Type B pancreatic cell (in vitro differentiated cells): ENCODE results near the gene TMC4. TPM values are rescaled to one million over a fixed set of nuclear protein-coding genes. Genes with fewer than 3 reads are reported as not detected.

ENCODE experiments used
- DNase-seq: peaks from one replicate; pipeline ENCODE4 v3.0.0; 2021; ENCODE audit warnings: mixed read lengths; ENCODE audit not compliant: unreplicated experiment; ENCODE audit errors: extremely low spot score
- H3K27ac Mint-ChIP-seq: 2 replicates; pipeline ENCODE4 v1.8.0; 2021; ENCODE audit warnings: mild to moderate bottlenecking, mixed read lengths
- H3K27me3 Mint-ChIP-seq: 2 replicates; pipeline ENCODE4 v1.8.0; 2021; ENCODE audit warnings: mixed read lengths
- H3K36me3 Mint-ChIP-seq: 2 replicates; pipeline ENCODE4 v1.8.0; 2021; ENCODE audit warnings: mixed read lengths
- H3K4me1 Mint-ChIP-seq: one replicate; pipeline ENCODE4 v1.8.0; 2021; ENCODE audit warnings: mixed read lengths; ENCODE audit not compliant: unreplicated experiment
- H3K4me3 Mint-ChIP-seq: 2 replicates; pipeline ENCODE4 v1.8.0; 2021; ENCODE audit warnings: mild to moderate bottlenecking, mixed read lengths
- H3K9me3 Mint-ChIP-seq: 2 replicates; pipeline ENCODE4 v1.8.0; 2021; ENCODE audit warnings: mixed read lengths
- CTCF ChIP-seq: fragments of 200-600 bp; sonication (generic); conservative IDR thresholded peaks from 2 replicates; pipeline ENCODE4 v1.5.0; 2021; ENCODE audit warnings: antibody characterized with exemption, mild to moderate bottlenecking
- total RNA-seq: library from RNA; stranded (reverse); gene quantifications from 2 replicates; pipeline ENCODE4 v1.2.1, GENCODE V29; 2021; ENCODE audit warnings: low replicate concordance

TMC4 gene
- total RNA-seq, 1 donor from 2014 or later: 24.2 TPM

- Mint-ChIP-seq H3K4me3 (no peak overlapping the region), H3K27me3 (no peaks in the 10 kb centered on the region), H3K36me3 (peaks cover 25% of the 10 kb centered on the region), H3K27ac (no peak overlapping the region), H3K9me3 (no peaks in the 10 kb centered on the region), H3K4me1 (no peaks in the 10 kb centered on the region)
- TF ChIP-seq CTCF: no peak
- DNase-seq: no peak
Observed at GRCh38 chr19:54152267-54152666, 20.7 kb downstream of the TMC4 start.

- no peak overlapping the region for H3K4me3 Mint-ChIP-seq
- H3K27ac Mint-ChIP-seq: no peak overlapping the region
- peaks cover 24% of the 10 kb centered on the region for H3K36me3 Mint-ChIP-seq
- DNase-seq: no peak
- no peaks in the 10 kb centered on the region for H3K4me1 Mint-ChIP-seq
- H3K27me3 Mint-ChIP-seq: no peaks in the 10 kb centered on the region
- no peak for TF ChIP-seq CTCF
- no peaks in the 10 kb centered on the region for H3K9me3 Mint-ChIP-seq
Observed at GRCh38 chr19:54151362-54152035, 21.5 kb downstream of the TMC4 start.

GRCh38 chr19:54149021-54149812, 23.7 kb downstream of the TMC4 start:
- H3K27me3 Mint-ChIP-seq: no peaks in the 10 kb centered on the region

GRCh38 chr19:54148158-54148557, 24.8 kb downstream of the TMC4 start:
- no peak overlapping the region for H3K4me3 Mint-ChIP-seq
- no peak for DNase-seq
- H3K9me3 Mint-ChIP-seq: no peaks in the 10 kb centered on the region
- no peak for TF ChIP-seq CTCF
- no peaks in the 10 kb centered on the region for H3K27me3 Mint-ChIP-seq
- no peaks in the 10 kb centered on the region for H3K4me1 Mint-ChIP-seq
- H3K36me3 Mint-ChIP-seq: peaks cover 20% of the 10 kb centered on the region
- H3K27ac Mint-ChIP-seq: no peak overlapping the region

More at GRCh38 chr19:54149021-54149812, 23.7 kb downstream of the TMC4 start:
- TF ChIP-seq CTCF: no peak
- Mint-ChIP-seq H3K27ac (no peak overlapping the region), H3K36me3 (peaks cover 20% of the 10 kb centered on the region), H3K9me3 (no peaks in the 10 kb centered on the region), H3K4me1 (no peaks in the 10 kb centered on the region), H3K4me3 (no peak overlapping the region)
- no peak for DNase-seq

- Mint-ChIP-seq H3K36me3 (peaks cover 20% of the 10 kb centered on the region), H3K4me3 (no peak overlapping the region), H3K27me3 (no peaks in the 10 kb centered on the region), H3K4me1 (no peaks in the 10 kb centered on the region), H3K27ac (no peak overlapping the region), H3K9me3 (no peaks in the 10 kb centered on the region)
- TF ChIP-seq CTCF: no peak
- no peak for DNase-seq
Observed at GRCh38 chr19:54147676-54148075, 25.3 kb downstream of the TMC4 start.
